ENCODE measurements around the gene RAB40B.

Gene RAB40B

GRCh38 chr17:82611140-82612058, 87.1 kb downstream of the RAB40B start:
- no peak for DNase-seq

- no peak for DNase-seq
Measured at GRCh38 chr17:82609655-82610054, 88.8 kb downstream of the RAB40B start.

GRCh38 chr17:82608816-82609215, 89.7 kb downstream of the RAB40B start:
- no peak for DNase-seq

GRCh38 chr17:82605939-82606600, 92.4 kb downstream of the RAB40B start:
- DNase-seq: no peak
